ENCODE results near the gene QSOX1. TPM values are rescaled to one million over a fixed set of nuclear protein-coding genes. Genes with fewer than 3 reads are reported as not detected.

QSOX1 gene
- total RNA-seq, 2 donors from 2014 or later: 82.4 to 168 TPM

- no peak for TF ChIP-seq CTCF (IDR thresholded peaks at IDR 0.05)
- peaks cover 22 to 37% of the 10 kb centered on the region in 2 donors for H3K4me1 ChIP-seq (ENCODE audit: control insufficient read depth in 1 of 2, low read depth in 2 of 2)
- no peaks in the 10 kb centered on the region for H3K36me3 ChIP-seq
- no peak overlapping the region for H3K4me3 ChIP-seq
- ATAC-seq (ENCODE audit: insufficient number of reproducible peaks, low FRiP score, low read depth) (no peak), DNase-seq (ENCODE audit: low spot score) (no peak)
- H3K27ac ChIP-seq: no peak overlapping the region
- no peaks in the 10 kb centered on the region for H3K27me3 ChIP-seq (replicated peaks; ENCODE audit: insufficient read depth)
- no peaks in the 10 kb centered on the region for H3K9me3 ChIP-seq
Measured at GRCh38 chr1:180168786-180169639, 14.3 kb downstream of the QSOX1 start.

- ATAC-seq (ENCODE audit: insufficient number of reproducible peaks, low FRiP score, low read depth) (no peak), DNase-seq (ENCODE audit: low spot score) (no peak)
- H3K4me1 ChIP-seq (ENCODE audit: control insufficient read depth in 1 of 2, low read depth in 2 of 2): peaks cover 23 to 41% of the 10 kb centered on the region in 2 donors
- no peaks in the 10 kb centered on the region for H3K9me3 ChIP-seq
- H3K4me3 ChIP-seq: no peak overlapping the region
- H3K27me3 ChIP-seq (replicated peaks; ENCODE audit: insufficient read depth): no peaks in the 10 kb centered on the region
- TF ChIP-seq CTCF (IDR thresholded peaks at IDR 0.05): no peak
- H3K36me3 ChIP-seq: no peaks in the 10 kb centered on the region
- no peak overlapping the region for H3K27ac ChIP-seq
Measured at GRCh38 chr1:180169640-180170195, 15.0 kb downstream of the QSOX1 start.

GRCh38 chr1:180170546-180171151, 16.0 kb downstream of the QSOX1 start:
- no peak for DNase-seq (ENCODE audit: low spot score)
- no peaks in the 10 kb centered on the region for H3K9me3 ChIP-seq

GRCh38 chr1:180171691-180172090, 17.0 kb downstream of the QSOX1 start:
- no peak for TF ChIP-seq CTCF (IDR thresholded peaks at IDR 0.05)
- no peaks in the 10 kb centered on the region for H3K27me3 ChIP-seq (replicated peaks; ENCODE audit: insufficient read depth)
- H3K36me3 ChIP-seq: no peaks in the 10 kb centered on the region
- DNase-seq (ENCODE audit: low spot score): no peak
- no peak overlapping the region for H3K4me3 ChIP-seq
- no peak overlapping the region for H3K27ac ChIP-seq
- ATAC-seq (ENCODE audit: insufficient number of reproducible peaks, low FRiP score, low read depth): no peak
- H3K4me1 ChIP-seq (ENCODE audit: control insufficient read depth in 1 of 2, low read depth in 2 of 2): peaks cover 14 to 26% of the 10 kb centered on the region in 2 donors
- H3K9me3 ChIP-seq: no peaks in the 10 kb centered on the region

More at GRCh38 chr1:180170546-180171151, 16.0 kb downstream of the QSOX1 start:
- Histone ChIP-seq H3K4me3 (no peak overlapping the region), H3K36me3 (no peaks in the 10 kb centered on the region), H3K4me1 (ENCODE audit: control insufficient read depth in 1 of 2, low read depth in 2 of 2) (peaks cover 23 to 36% of the 10 kb centered on the region in 2 donors), H3K27ac (no peak overlapping the region), H3K27me3 (replicated peaks; ENCODE audit: insufficient read depth) (no peaks in the 10 kb centered on the region)
- TF ChIP-seq CTCF (IDR thresholded peaks at IDR 0.05): no peak
- no peak for ATAC-seq (ENCODE audit: insufficient number of reproducible peaks, low FRiP score, low read depth)

- no peak for ATAC-seq (ENCODE audit: insufficient number of reproducible peaks, low FRiP score, low read depth)
- peak overlapping the region in 1 of 2 donors; percentile 13 for H3K27ac ChIP-seq
Measured at GRCh38 chr1:180173451-180173850, 18.8 kb downstream of the QSOX1 start.

More at GRCh38 chr1:180173451-180173850, 18.8 kb downstream of the QSOX1 start:
- DNase-seq (ENCODE audit: low spot score): no peak
- Histone ChIP-seq H3K36me3 (no peaks in the 10 kb centered on the region), H3K4me1 (ENCODE audit: control insufficient read depth in 1 of 2, low read depth in 2 of 2) (peaks cover 7 to 11% of the 10 kb centered on the region in 2 donors), H3K9me3 (no peaks in the 10 kb centered on the region), H3K27me3 (replicated peaks; ENCODE audit: insufficient read depth) (no peaks in the 10 kb centered on the region), H3K4me3 (no peak overlapping the region)
- TF ChIP-seq CTCF (IDR thresholded peaks at IDR 0.05): no peak
